HG03460 (cell line): ENCODE measurements around the gene TARS3.

ENCODE experiments used
- ATAC-seq: cut with Tn5 transposase; IDR thresholded peaks from one replicate; pipeline ENCODE4 v1.9.1; 2021; ENCODE audit not compliant: unreplicated experiment

Gene TARS3

DNA sequence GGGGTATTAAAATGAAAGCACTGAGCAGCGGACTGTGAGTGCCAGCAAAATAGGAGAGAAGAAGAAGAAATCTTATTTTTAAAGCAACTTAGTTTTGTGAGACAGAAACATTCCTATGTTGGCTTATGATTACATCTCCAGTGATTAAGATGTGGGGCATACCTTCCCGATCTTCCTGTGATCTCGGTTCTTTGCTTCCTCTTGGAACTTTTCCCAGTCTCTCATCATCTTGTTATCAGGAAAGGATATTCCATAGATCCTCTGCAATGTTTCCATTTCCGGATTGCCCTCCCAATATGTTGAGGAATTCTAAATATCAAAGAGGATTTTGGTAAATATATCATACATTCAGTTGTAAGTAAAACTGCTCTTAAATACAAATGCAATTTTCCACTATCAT is 22.2 kb downstream of the TARS3 start:
- no peak for ATAC-seq

DNA sequence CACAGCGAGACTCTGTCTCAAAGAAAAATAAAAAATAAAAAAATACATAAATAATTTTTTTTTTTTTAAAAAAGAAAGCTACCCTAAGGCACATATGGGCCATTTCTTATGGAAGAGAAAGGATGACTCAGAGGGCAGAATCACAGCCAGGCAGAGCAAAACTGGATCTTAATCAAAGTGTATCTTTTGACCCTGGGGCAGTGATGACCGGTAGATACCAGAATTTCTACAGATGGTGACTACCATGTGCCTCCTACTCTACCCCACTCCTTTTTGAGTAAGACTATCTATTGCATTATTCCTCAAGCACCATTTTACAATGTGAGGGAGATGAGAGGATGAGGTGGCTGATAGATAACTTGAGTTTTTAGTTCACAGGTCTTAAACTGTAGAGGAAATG is 26.0 kb downstream of the TARS3 start:
- no peak for ATAC-seq

DNA sequence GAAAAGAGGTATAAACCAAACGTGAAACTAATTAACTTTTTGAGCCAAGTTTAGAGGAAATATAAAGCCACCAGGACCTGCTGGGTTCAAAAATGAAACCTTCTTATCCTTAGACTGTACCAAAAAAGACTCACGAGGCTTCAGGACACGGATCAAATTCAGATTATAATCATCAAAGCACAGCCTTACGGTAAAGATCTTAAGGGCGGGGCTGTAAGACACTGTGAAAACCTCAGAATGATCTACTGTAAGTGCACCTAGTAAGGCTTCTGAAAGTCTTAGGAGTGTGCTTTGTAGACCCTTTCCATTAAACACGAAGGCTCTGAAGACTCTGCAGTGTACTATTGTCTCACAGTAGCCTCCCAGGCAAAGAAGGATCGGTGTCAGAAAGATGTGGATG is 26.8 kb downstream of the TARS3 start:
- no peak for ATAC-seq

DNA sequence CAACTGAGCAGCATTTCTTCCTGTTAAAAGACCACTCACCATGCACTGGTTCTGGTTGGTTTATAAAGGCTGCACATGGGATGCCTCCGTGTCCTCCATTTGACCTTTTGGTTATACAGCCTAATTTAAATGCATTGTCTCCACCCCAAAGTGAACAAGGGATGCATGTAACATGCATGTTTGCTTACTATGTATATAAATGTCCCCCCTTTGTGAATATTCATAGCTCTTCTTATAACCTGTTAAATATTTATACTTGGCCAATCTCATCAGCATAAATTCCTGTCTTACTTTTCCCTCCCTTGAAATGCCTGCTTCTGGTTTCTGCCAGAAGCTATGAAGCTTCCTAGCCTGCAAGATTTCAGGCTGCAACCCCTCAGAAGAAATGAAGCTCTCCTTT is 27.4 kb downstream of the TARS3 start:
- no peak for ATAC-seq

DNA sequence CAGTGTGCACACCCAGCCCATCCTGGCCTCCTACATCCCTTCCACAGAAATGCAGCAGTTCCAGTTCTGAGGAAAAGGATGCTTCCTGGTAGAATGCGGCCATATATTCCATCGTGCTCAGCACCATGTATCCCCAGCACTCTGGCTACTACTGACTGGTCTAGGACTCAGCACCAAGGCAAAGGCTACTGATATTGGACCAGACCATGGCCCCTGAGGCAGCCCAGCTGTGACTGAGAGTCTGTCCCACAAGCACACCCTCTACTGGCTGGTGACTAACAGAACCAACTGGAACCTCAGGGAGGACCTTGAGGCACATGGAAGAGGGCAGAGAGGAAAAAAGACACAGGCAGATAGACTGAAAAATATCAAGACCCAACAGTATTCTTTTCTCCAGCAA is 30.0 kb downstream of the TARS3 start:
- ATAC-seq: no peak

DNA sequence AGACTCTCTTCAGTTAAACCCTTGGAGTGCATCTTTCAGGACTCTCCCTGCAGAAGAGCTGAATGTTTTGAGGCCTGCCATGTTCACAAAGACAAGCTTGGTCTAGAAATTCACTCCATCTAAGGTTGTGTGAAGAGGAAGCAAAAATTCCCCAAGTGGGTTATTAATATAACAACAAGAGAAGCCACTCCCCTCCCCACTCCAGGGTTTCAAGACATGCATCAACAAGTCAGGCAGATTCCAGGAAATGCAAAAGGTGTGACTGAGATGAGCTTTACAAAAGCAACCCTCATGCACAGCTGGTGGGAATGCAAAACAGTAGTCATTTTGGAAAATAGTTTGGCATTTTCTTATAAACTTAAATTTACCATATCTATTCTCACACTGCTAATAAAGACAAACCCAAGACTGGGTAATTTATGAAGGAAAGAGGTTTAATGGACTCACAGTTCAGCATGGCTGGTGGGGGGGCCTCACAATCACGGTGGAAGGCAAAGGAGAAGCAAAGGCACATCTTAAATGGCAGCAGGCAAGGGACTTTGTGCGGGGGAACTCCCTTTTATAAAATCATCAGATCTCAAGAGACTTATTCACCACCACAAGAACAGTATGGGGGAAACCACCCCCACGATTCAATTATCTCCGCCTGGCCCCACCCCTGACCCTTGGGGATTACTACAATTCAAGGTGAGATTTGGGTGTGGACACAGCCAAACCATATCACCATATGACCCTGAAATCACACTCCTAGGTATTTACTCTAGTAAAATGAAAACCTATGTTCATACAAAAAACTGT is 31.3 kb downstream of the TARS3 start:
- no peak for ATAC-seq

DNA sequence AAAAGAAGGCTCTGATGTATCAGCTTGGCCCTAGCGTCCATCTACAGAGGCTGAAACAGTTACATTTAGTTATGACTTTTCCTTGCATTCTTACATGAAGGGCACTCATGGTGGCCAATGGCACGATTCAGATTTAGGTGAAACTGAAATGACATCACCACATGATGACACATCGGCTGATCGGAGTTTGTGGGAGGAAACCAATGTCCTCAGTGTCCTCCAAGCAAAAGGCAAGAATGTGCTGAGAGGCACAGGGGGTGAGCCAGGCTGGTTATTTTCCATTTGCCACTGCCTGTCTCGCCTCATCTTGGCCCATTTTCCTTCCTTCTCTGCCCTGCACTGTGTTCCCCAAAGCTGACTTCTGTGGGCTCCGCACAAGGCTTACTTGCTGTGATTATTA is 34.4 kb downstream of the TARS3 start:
- no peak for ATAC-seq

DNA sequence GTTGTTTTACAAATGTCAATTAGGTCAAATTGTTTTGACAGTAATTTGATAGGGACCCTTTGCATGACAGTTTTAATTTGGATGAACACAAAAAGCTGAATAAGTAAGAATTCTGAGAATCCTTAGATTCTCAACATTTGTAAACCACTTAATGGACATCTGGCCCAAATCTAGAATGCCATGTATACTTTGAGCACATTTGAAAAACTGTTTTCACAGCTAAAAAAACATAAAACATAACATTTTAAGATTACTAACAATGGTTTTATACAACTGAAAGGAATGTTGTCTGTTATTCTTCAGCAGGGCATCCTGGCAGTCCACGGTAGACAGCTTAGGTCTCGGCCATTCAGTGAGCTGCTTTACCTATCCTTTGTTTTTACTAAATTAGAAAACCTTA is 37.6 kb downstream of the TARS3 start:
- no peak for ATAC-seq

DNA sequence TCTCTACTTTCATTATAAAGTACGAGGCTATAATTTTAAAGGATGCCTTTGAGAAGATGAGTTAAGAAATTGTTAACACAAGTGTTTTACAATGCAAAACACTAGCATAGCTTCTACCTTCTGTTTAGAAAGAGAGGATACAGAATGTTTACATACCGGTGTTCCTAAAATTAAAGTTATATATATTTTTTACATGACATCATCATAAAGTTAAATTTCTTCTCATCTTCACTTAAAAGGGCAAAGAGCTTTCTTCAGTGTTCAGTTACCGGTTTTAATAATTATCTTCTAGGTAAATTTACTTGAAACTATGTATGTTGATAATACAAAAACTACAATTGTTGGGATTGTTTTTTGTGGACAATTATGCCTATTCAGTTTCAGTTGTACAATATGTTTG is 39.4 kb downstream of the TARS3 start:
- ATAC-seq: no peak

DNA sequence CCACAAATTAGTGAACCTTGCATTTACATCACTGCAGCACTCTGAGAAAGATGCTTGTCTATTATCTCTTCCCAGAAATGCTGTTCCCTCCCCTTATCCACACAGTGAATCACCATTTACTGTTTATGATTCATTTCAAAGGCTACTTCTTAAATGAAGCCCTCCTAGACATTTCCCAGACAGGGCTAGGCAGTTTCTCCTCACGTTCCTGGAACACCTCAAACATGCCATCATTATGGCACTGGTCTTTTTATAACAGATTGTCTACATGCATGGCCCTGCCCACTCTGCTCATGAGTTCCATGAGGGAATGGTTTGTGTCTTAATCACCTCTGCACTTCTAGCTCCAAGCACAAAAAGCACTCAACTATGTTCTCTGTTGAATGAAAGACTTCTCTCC is 39.9 kb downstream of the TARS3 start:
- ATAC-seq: no peak

DNA sequence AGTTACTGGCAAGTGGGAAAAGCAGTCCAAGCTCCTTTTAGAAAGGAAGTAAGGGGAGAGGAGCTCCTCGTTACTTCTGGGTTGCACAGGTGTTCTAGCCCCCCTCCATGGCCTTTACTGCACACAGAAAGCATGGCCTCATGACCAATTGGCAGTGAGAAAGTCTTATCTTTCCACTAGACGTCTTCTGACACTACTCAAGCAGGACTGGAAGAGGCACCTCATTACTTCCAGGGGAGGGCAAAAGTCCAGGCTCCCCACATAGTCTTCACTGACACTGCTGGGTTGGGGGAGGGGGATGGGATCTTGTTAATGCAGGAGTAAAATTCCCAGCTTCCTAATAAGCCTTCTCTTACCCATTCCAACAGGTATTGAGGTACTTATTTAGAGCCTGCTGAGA is 44.5 kb downstream of the TARS3 start:
- ATAC-seq: no peak

DNA sequence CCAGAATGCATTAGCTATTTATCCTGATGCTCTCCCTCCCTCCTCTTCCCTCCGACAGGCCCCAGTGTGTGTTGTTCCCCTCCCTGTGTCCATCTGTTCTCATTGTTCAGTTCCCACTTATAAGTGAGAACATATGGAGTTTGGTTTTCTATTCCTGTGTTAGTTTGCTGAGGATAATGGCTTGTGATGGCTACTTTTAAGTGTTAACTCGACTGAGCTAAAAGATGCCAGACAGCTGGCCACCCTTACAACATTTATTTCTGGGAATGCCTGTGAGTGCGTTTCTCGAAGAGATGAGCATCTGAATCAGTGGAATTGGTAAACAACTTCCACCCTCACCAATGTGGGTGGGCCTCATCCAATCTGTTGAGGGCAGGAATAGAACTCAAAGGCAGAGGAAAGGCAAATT is 47.3 kb downstream of the TARS3 start:
- no peak for ATAC-seq

DNA sequence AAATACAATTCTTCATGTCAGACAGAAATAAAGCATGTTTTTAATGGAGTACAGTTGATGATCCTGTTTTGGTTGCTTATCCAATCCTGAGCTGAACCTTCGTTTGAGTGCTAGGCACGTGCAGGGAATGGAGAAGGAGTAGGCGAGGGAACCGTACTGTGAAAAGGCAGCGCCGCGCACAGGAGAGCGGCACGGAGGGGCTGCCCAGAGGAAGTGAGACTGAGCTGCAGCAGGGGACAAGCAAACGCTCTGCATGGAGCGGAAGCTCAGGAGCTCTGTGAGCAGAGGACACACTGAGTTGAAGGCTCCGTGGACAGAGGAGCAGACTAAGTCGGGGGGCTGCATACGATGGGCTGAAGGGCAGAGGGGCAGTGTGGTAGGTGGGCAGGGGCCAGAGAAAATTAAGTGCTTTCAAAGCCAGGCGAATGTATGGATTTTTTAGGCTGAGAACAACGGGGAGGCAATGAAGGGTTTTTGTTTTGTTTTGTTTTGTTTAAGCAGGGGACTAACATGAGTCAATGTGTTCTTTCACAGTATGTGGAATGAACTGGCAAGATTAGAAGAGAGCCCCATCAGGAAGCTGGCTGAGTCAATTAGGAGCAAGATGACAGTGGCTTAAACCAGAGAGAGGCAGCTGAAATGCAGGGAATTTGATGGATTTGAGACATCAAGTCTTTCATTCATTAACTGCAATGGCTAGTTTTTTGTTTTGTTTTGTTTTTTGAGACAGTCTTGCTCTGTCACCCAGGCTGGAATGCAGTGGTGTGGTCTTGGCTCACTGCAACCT is 48.3 kb downstream of the TARS3 start:
- ATAC-seq: no peak

DNA sequence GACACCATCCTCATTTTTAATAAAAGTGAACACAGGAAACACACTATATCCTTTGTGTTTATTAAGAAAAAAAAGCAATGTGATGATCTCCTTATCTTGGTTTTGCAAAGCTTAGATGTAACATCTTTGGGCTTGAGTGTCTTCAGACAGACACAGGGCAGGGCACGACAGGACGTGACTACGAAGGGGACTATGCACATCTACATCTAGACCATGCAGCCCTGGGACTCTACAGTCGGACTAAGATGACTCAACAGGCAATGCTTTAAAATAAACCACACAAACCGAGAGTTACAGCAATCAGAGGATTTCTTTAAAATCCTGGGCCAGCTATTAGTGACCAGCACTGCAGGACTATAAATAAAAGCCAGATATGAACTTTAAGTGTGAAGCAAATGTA is 49.3 kb downstream of the TARS3 start:
- no peak for ATAC-seq

DNA sequence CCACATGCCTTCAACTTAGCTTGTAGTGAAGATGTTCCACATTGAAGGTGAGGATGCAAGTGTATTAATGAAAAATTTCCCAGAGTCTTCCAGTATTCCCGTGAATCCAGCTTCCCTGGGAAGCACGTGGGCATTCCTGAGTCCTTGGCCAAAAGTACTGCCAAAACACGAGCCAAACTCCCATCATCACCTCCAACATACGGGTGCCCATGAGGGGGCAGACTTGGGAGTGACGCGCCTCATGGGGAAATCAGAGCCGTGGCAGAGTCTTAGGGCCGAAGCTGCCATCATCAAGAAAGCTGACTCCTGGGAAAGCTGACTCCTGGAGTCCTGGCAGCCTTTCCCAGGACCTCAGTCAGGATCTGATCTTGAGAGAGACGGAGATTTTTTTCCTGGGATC is 52.0 kb downstream of the TARS3 start:
- ATAC-seq: no peak

DNA sequence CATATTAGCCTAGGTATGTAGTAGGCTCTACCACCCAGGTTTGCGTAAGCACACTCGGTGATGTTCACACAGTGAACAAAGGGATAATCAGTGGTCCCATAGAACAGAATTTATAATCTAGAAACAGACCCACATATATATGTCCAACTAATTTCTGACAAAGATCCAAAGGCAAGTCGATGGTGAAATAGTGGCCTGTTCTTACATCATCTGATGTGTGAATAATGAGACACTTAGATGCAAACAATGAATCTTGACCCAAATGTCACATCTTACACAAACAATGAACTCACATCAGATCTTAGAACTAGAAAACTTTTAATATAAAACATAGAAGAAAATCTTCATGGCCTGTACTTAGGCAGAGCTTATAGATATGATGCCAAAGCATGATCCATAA is 54.5 kb downstream of the TARS3 start:
- no peak for ATAC-seq

DNA sequence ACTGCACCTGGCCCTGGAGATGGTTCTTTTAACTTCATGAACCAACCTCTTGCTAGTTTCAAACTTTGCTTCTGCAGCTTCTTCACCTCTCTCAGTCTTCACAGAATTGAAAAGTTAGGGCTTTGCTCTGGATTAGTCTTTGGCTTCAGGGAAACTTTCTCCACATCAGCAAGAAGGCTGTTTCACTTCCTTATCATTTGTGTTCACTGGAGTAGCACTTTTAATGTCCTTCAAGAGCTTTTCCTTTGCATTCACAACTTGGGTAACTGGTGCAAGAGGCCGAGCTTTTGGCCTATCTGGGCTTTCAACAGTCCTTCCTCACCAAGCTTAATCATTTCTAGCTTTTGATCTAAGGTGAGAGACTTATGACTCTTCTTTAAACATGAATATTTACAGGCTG is 56.4 kb downstream of the TARS3 start:
- ATAC-seq: no peak

DNA sequence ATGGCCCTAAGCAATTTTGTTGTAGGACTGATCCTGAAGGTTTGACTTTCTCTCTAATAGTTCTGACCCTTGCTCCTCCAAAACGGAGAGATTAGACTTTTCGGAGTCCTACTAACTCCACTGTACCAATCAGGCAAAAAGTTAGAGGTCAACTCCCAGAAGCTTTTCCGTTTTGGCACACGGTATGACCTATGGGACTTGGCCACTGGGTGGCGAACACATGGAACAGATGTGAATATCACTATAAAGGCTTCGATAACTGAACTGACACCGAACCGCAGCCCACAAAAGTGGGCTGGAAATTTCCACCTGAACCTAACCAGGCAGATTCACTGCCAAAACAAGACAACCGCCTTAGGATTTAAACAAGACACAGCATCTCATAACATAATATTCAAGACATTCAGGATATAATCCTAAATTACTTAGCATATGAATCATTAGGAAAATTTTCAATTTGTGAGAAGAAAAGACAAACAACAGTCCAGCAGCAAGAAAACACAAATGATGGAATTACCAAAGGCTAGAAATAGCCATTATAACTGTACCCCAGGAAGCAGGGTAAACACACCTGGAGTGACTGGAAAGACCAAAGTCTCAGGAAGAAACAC is 59.9 kb downstream of the TARS3 start:
- ATAC-seq: no peak

DNA sequence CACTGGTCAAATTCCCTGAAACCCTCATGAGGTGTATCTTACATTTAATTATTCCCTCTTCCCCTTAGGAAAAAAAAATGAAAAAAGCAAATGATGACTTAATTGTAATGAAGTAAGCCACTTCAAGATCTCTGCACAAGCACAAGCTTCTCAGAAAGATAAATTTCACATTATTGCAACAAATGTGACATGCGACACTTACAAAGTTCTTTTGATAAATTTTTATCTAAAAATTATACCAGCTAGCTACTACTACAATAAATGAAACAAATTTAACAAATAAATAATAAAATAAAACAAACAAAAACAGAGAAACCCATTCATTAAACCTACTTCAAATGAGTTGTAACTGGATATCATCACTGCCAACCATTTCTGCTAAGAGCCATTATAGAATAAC is 62.1 kb downstream of the TARS3 start:
- no peak for ATAC-seq

DNA sequence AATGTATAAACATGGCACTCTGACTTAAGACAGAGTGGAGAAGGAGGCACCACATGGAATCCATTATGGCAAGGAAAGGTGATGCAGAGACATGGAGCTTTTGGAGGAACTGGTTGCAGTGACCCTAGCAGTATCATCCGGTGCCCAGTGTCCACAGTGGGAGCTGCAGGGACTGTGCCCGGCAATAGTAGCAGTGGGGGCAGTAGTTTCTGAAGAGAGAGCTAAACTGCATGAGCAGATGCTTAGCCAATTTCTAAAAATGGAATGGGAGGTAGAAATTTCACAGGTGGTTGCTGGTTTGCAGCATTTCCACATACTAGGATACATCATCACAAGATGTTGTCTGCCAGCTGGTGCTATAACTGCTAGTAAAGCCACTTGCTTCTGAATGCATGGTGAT is 64.3 kb downstream of the TARS3 start:
- no peak for ATAC-seq

DNA sequence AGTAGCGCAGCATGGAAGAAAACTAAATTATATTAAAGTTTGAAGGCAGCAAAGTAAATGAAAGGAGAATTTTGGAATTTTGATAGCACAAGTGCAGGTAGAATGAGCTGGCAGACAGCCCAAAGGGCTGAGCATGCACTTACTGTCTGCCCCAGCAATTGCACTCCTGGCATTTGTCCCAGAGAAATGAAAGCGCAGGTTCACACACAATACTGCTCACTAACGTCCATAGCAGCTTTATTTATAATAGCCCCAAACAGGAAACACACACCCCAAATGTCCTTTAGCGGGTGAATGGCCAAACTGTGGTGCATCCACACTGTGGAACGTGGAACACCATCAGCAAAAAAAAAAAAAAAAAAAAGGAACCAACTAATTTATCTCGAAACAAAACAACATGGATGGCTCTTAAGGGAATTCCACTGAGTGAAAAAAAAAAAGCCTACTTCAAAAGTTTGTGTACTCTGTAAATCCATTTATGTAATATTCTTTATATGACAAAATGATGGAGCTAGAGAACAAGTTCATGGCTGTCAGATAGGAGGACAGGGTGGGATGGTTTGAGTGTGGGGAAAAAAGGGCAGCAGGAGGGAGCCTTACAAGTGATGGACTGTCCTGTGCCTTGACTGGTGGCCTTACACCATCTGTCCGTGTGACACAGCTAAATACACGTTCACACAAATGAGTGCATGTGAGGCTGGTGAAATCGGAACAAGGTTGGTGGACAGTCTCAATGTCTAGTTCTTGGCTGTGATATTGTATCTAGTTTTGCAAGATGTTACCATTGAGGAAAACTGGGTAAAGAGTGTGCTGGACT is 66.1 kb downstream of the TARS3 start:
- no peak for ATAC-seq
